Heart left ventricle (tissue), 16 donors: Measurements from ENCODE around the gene C2CD2. TPM values are rescaled to one million over a fixed set of nuclear protein-coding genes. Genes with fewer than 3 reads are reported as not detected.

Experiments
- ATAC-seq, 4 donors: fragments of 200-7000 bp; cut with Tn5 transposase; one replicate each; pipeline ENCODE4 v1.9.1; 2020 to 2022; ENCODE audit warnings: moderate library complexity in 4 of 4, mild to moderate bottlenecking in 3 of 4, moderate number of reproducible peaks in 1 of 4
- DNase-seq, 5 donors: peaks; one replicate each; pipeline ENCODE4 v3.0.0-alpha.2; 2020
- H3K27ac ChIP-seq, 12 donors: fragments of 200-600 bp; sonication (generic) in 4 of 12; one replicate each; pipeline versions ENCODE4 v1.5.0 to v1.8.0; 2016 to 2022; ENCODE audit warnings: mild to moderate bottlenecking in 2 of 12
- H3K27me3 ChIP-seq, 9 donors: fragments of 200-600 bp; sonication (generic) in 2 of 9; one replicate each; pipeline versions ENCODE4 v1.5.1 to v1.8.0; 2016 to 2022; ENCODE audit warnings: mild to moderate bottlenecking in 3 of 9
- H3K36me3 ChIP-seq, 9 donors: fragments of 200-600 bp; sonication (generic) in 2 of 9; one replicate each; pipeline versions ENCODE4 v1.5.0 to v1.8.0; 2018 to 2022; ENCODE audit warnings: mild to moderate bottlenecking in 2 of 9
- H3K4me1 ChIP-seq, 12 donors: fragments of 200-600 bp; sonication (generic) in 4 of 12; one replicate each; pipeline versions ENCODE4 v1.5.0 to v1.8.0; 2016 to 2022; ENCODE audit warnings: mild to moderate bottlenecking in 3 of 12
- H3K4me3 ChIP-seq, 12 donors: fragments of 200-600 bp; sonication (generic) in 4 of 12; one replicate each; pipeline versions ENCODE4 v1.5.0 to v1.8.0; 2017 to 2022; ENCODE audit warnings: mild to moderate bottlenecking in 9 of 12, moderate library complexity in 4 of 12
- H3K9me3 ChIP-seq, 12 donors: fragments of 200-600 bp; sonication (generic) in 4 of 12; one replicate each; pipeline versions ENCODE4 v1.5.0 to v1.8.0; 2016 to 2022; ENCODE audit warnings: mild to moderate bottlenecking in 1 of 12
- CTCF ChIP-seq, 12 donors: fragments of 200-600 bp; sonication (generic) in 4 of 12; IDR thresholded peaks; one replicate each; pipeline versions ENCODE4 v1.5.0 to v1.8.0; 2018 to 2022; ENCODE audit warnings: antibody characterized with exemption in 12 of 12, mild to moderate bottlenecking in 5 of 12
- POLR2A ChIP-seq, 2 donors: fragments of 450-650 bp; IDR thresholded peaks; one replicate each; pipeline ENCODE4 v1.6.1; 2017; ENCODE audit warnings: antibody characterized with exemption in 2 of 2, mild to moderate bottlenecking in 2 of 2, moderate library complexity in 2 of 2
- WGBS, 4 donors: extraction: QIAGEN DNeasy Blood & Tissue Kit in 2 of 4; methylation state at CpG; one replicate each; pipeline versions ENCODE4 v1.1.5 to v1.1.7; 2013 to 2018; 5-methylcytosine and 5-hydroxymethylcytosine counted together
- intact Hi-C, 10 donors: fragments of 100-400 bp; cut with DNase I; formaldehyde crosslinking; loops; one replicate each; pipeline versions ENCODE4 v1.11.1 to v1.14.2; 2022
- polyA plus RNA-seq, 2 donors: library from polyadenylated mRNA; stranded (reverse); fragments of 200-250 nt; gene quantifications; one replicate each; pipeline ENCODE4 v1.2.3, GENCODE V29; 2013
- total RNA-seq, 9 donors: library from RNA; depleted of rRNA in 2 of 9; stranded (reverse); fragments of >200 nt in 2 of 9; fragmentation: NEBNext Ultra II Directional in 3 of 9; extraction: Animal tissue kit (Norgen Biotek cat#: 25700) in 3 of 9; gene quantifications; one replicate each; pipeline versions ENCODE4 v1.1.0 to v1.2.4, GENCODE V29; 2016 to 2023
- donor health status: ischemic (EF 13 %, LVEDD 7.1; RV severe dilation, severe dysfunction).
- donor health status: healthy with polysubstance abuse.
- donor health status: DM: no; HTN: yes; CAD: no.
- donor health status: DM: no; HTN: no; CAD: no.
- donor health status: ischemic (EF 25% LVEDD 6.9; RV normal size, moderate dysfunction).
- donor health status: ischemic (EF 25% LVEDD 5.7; RV mildly dilated, moderate dysfunction).
- donor health status: healthy.
- donor health status: DM: yes; HTN: yes; CAD: no.
- donor health status: ischemic (EF 35%, LVEDD 5.7; RV mildly dilated, moderate dysfunction).
- donor health status: nonischemic (EF 11% LVEDD 7.7; RV severe dilation, severe dysfunction).
- donor health status: DM: yes; HTN: yes; CAD: no.
- donor health status: PGD.
- donor health status: ischemic (EF 29% LVEDD 5.4; RV normal size, mild dysfunction).
- donor health status: nonischemic (EF 23%, LVEDD 6.1; RV moderate dilation, normal function).

C2CD2 gene
- total and polyA plus RNA-seq, 11 donors: 3.8 to 13.9 (median 6.0) TPM

GRCh38 chr21:41848958-41849580 is 104.7 kb downstream of the C2CD2 start:
- no peak overlapping the region for H3K4me3 ChIP-seq
- ATAC-seq: no peak
- no peak for DNase-seq
- peaks cover 0 to 27% (median 10%) of the 10 kb centered on the region in 9 donors for H3K36me3 ChIP-seq
- intact Hi-C loops: no loop called here
- no peaks in the 10 kb centered on the region for H3K9me3 ChIP-seq
- H3K4me1 ChIP-seq: no peaks in the 10 kb centered on the region
- TF ChIP-seq CTCF (IDR thresholded peaks at IDR 0.05) (no peak), POLR2A (IDR thresholded peaks at IDR 0.05) (no peak)
- no peaks in the 10 kb centered on the region for H3K27me3 ChIP-seq
- WGBS, 4 donors: 89 to 94% (median 90%) methylated on average over 15 of the region's 15 CpGs
- H3K27ac ChIP-seq: no peak overlapping the region

- no peak overlapping the region for H3K27ac ChIP-seq
- no peaks in the 10 kb centered on the region for H3K4me1 ChIP-seq
- no peak for DNase-seq
- no peaks in the 10 kb centered on the region for H3K9me3 ChIP-seq
- H3K4me3 ChIP-seq: no peak overlapping the region
- H3K27me3 ChIP-seq: no peaks in the 10 kb centered on the region
- no peak for ATAC-seq
- peaks cover 0 to 21% (median 5%) of the 10 kb centered on the region in 9 donors for H3K36me3 ChIP-seq
- TF ChIP-seq POLR2A (IDR thresholded peaks at IDR 0.05) (no peak), CTCF (IDR thresholded peaks at IDR 0.05) (no peak)
- WGBS, 4 donors: 85 to 94% (median 90%) methylated on average over 8 of the region's 8 CpGs
- intact Hi-C loops: no loop called here
Measured at GRCh38 chr21:41848533-41848932, 105.3 kb downstream of the C2CD2 start.

GRCh38 chr21:41847066-41847804 is 106.6 kb downstream of the C2CD2 start:
- WGBS, 4 donors: 79 to 88% (median 81%) methylated on average over 17 to 21 of the region's 21 CpGs
- TF ChIP-seq CTCF (IDR thresholded peaks at IDR 0.05) (no peak), POLR2A (IDR thresholded peaks at IDR 0.05) (no peak)
- ATAC-seq: no peak
- no peaks in the 10 kb centered on the region for H3K27me3 ChIP-seq
- intact Hi-C loops: no loop called here
- H3K36me3 ChIP-seq: peaks cover 0 to 13% (median 4%) of the 10 kb centered on the region in 9 donors
- H3K27ac ChIP-seq: no peak overlapping the region
- no peak for DNase-seq
- H3K4me1 ChIP-seq: no peaks in the 10 kb centered on the region
- no peaks in the 10 kb centered on the region for H3K9me3 ChIP-seq
- H3K4me3 ChIP-seq: no peak overlapping the region

DNA sequence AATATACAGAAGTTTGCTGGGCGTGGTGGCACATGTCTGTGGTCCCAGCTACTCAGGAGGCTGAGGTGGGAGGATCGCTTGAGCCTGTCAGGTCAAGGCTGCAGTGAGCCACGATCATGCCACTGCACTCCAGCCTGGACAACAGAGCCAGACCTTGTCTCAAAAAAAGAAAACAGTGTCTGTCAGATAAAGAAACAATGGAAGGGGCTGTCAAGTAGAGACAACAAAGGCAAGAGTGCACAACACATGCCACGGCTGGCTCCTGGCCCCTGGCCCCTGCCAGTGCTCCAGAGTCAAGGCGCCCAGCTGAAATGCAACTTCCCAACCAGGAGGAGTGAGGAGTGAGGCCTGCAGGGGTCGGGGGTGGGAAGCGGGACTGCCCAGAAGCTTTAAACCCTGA is 107.3 kb downstream of the C2CD2 start:
- H3K4me3 ChIP-seq: no peak overlapping the region
- no peak overlapping the region for H3K27ac ChIP-seq
- peaks cover 0 to 5% (median 0%) of the 10 kb centered on the region in 12 donors for H3K9me3 ChIP-seq
- WGBS, 4 donors: 85 to 94% (median 89%) methylated on average over 7 of the region's 7 CpGs
- no peaks in the 10 kb centered on the region for H3K4me1 ChIP-seq
- DNase-seq: no peak
- TF ChIP-seq CTCF (IDR thresholded peaks at IDR 0.05): no peak
- TF ChIP-seq POLR2A (IDR thresholded peaks at IDR 0.05): no peak
- intact Hi-C loops: no loop called here
- H3K36me3 ChIP-seq: peaks cover 0 to 11% (median 0%) of the 10 kb centered on the region in 9 donors
- H3K27me3 ChIP-seq: no peaks in the 10 kb centered on the region
- ATAC-seq: no peak
